Astrocyte of the spinal cord (primary cell): ENCODE measurements around the gene GNLY.

Source experiments
- DNase-seq: peaks from one replicate; pipeline ENCODE4 v3.0.0; 2011; ENCODE audit warnings: low read depth, low spot score
- H3K4me3 ChIP-seq: 2 replicates; pipeline ENCODE4 v1.5.1; 2011; ENCODE audit warnings: low read depth, mild to moderate bottlenecking, low read length, moderate library complexity
- CTCF ChIP-seq: IDR thresholded peaks from 2 replicates; pipeline ENCODE4 v1.5.1; 2012; ENCODE audit warnings: low read depth, mild to moderate bottlenecking, low read length, inconsistent platforms
- in situ Hi-C: cut with HindIII; loops from 2 replicates; pipeline ENCODE4 v1.10.0; 2017; ENCODE audit warnings: low sequenced_read_pairs

Gene GNLY

GRCh38 chr2:85734942-85735608 is 40.9 kb downstream of the GNLY start:
- no peak for TF ChIP-seq CTCF
- in situ Hi-C loops = no loop called here
- H3K4me3 ChIP-seq = no peak overlapping the region
- no peak for DNase-seq

DNA sequence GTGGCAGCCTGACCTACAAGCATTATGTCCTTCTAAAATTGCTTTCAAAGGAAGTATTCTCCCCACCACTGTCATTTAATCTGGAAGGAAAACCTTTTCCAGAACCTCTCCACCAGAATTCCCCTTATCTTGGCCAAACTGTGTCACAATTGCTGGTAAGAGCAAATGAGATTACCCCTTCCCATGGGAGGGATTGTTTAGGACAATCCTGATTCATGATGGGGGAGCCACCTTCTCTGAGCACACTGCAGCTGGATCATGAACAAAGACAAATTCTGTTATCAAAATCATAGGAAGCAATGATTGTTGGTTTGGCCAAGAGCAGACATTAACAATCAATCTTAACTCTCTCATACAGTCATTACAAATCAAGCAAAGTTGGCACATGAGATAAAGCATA is 41.5 kb downstream of the GNLY start:
- in situ Hi-C loops = no loop called here
- TF ChIP-seq CTCF = no peak
- no peak overlapping the region for H3K4me3 ChIP-seq
- no peak for DNase-seq

DNA sequence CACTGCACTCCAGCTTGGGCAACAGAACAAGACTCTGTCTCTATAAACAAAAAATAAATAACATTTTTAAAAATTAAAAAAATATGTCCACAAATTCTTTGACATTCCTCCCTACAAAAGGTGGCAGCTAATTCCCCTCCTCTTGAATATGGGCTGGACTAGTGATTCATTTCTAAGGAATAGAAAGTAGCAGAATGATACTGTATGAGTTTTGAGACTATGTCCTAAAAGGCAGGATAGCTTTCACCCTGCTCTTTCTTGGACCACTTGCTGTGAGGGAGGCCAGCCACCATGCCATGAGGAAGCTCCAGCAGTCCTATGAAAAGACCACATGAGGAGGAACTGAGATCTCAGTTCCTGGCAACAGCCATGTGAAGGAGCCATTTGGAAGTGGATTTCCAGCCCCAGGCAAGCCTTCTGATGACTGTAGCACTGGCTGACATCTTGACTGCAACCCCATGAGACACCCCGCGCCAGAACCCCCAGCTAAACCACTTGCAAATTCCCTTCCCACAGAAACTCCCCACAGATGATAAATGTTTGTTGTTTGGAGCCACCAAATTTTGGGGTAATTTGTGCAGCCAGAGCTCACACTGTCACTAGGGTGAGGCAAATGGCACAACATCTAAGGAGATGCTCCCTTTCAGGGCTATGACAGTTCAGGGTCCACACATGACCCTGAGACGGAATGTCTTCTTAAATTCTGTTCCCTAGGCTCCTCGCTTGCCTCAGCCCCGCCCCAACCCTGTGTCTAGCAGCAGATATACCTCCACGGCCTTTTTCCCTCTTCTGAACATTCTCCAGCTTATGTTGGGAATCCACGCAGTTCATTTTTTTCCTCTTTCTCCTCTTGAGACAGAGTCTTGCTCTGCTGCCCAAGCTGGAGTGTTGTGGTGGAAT is 42.5 kb downstream of the GNLY start:
- DNase-seq = no peak
- in situ Hi-C loops = no loop called here
- H3K4me3 ChIP-seq = no peak overlapping the region
- TF ChIP-seq CTCF = no peak

DNA sequence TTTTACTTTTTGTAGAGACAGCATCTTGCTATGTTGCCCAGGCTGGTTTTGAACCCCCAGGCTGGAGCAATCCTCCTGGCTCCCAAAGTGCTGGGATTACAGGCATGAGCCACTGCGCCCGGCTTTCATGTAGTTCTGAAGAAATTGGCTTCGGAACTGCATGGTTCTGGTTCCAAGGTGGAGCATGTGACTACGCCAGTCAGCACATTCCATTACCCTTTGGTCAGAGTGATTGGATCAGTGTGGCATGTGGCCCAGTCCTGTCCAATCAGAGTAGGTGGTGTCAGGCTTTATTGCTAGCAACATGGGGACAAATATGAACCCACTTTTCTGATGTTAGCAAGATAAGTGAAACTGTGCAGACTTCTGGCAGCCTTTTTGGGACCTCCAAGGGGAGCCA is 43.3 kb downstream of the GNLY start:
- DNase-seq = peak; percentile 61
- no peak overlapping the region for H3K4me3 ChIP-seq
- in situ Hi-C loops = no loop called here
- no peak for TF ChIP-seq CTCF

DNA sequence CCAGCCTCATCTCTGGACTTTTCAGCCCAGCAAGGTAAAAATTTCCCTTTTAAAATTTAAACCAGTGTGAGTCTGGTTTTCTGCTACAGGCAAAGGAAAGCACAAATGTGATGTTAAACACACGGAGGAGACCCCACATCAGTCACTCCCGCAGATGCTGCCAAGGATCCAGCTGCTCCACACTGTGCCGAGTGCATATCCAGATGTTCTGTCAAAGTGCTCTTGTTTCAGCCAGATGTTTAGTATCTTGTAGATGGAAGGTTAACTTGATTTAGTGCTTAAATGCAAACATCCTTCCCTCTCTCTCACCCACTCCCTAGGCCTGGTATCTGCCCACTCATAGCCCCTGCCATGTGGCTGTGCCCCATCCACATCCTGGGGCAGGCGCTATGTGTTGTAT is 43.8 kb downstream of the GNLY start:
- TF ChIP-seq CTCF = no peak
- in situ Hi-C loops = no loop called here
- no peak for DNase-seq

DNA sequence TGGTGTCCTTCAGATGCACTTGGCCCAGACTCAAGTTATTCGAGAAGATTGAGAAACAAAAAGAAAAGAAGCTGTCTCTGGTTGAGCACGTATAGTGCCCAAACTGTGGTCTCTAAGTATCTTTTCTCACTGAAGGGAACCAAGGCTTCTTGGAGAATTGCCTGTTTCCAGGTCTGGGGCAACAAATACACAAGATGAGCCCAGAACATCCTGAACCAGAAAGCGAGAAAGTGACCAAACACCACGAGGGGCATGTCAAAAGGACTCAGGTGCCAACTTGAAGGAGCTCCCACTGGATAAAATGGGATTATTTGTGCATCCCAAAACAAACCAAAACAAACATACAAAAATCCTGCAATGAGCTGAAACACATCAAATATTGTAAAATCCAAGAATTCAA is 46.0 kb downstream of the GNLY start:
- in situ Hi-C loops = no loop called here
- no peak overlapping the region for H3K4me3 ChIP-seq
- no peak for DNase-seq
- TF ChIP-seq CTCF = no peak

More for the DNA sequence above, 43.8 kb downstream of the GNLY start:
- H3K4me3 ChIP-seq = no peak overlapping the region
